IMR-90 (cell line): ENCODE data around the gene ZNF521. TPM values are rescaled to one million over a fixed set of nuclear protein-coding genes. Genes with fewer than 3 reads are reported as not detected.

ENCODE experiments used
- ATAC-seq: fragments of 200-7000 bp; cut with Tn5 transposase; 2 replicates; pipeline ENCODE4 v1.9.1; 2020; ENCODE audit warnings: low read depth, mild to moderate bottlenecking, moderate library complexity
- BruUV-seq: library from RNA; stranded (reverse); fragments of 400-500 nt; replicated peaks from 2 replicates; lab custom pipeline; 2021; lab: Mats Ljungman, UMichigan
- CTCF ChIA-PET: fragments of 300-600 bp; formaldehyde crosslinking; extraction: SDS; loops from one replicate; lab custom pipeline; 2021; ENCODE audit warnings: antibody characterized with exemption; lab: Yijun Ruan, JAX
- POLR2A ChIA-PET: fragments of 300-600 bp; sonication (Branson Sonifier 250); formaldehyde crosslinking; loops from one replicate; lab custom pipeline; 2022; ENCODE audit warnings: antibody characterized with exemption; ENCODE audit not compliant: unreplicated experiment; lab: Charles Lee
- DNase-seq: peaks from one replicate; pipeline ENCODE4 v3.0.0; 2013
- H2AFZ ChIP-seq: replicated peaks from 2 replicates; pipeline ENCODE3; 2013; ENCODE audit warnings: low read length, mild to moderate bottlenecking; ENCODE audit not compliant: poor library complexity
- H2AK5ac ChIP-seq: 2 replicates; pipeline ENCODE4 v1.6.1; 2013; ENCODE audit warnings: low read depth, low read length, inconsistent platforms
- H2AK9ac ChIP-seq: replicated peaks from 2 replicates; pipeline ENCODE3; 2013; ENCODE audit warnings: mild to moderate bottlenecking, low read depth, low read length, moderate library complexity; ENCODE audit not compliant: poor library complexity
- H2BK120ac ChIP-seq: 2 replicates; pipeline ENCODE4 v1.6.1; 2013; ENCODE audit warnings: low read depth, low read length, inconsistent platforms
- H2BK15ac ChIP-seq: 3 replicates; pipeline ENCODE4 v1.6.1; 2013; ENCODE audit warnings: low read depth, low read length, inconsistent platforms
- H2BK20ac ChIP-seq: 2 replicates; pipeline ENCODE4 v1.6.1; 2013; ENCODE audit warnings: low read depth, mild to moderate bottlenecking, inconsistent platforms, low read length, moderate library complexity
- H2BK5ac ChIP-seq: 2 replicates; pipeline ENCODE4 v1.6.1; 2013; ENCODE audit warnings: mild to moderate bottlenecking, low read depth, low read length, inconsistent platforms; ENCODE audit not compliant: poor library complexity, severe bottlenecking
- H3K14ac ChIP-seq: replicated peaks from 2 replicates; pipeline ENCODE4 v1.6.1; 2013; ENCODE audit warnings: low read depth, low read length, inconsistent platforms
- H3K18ac ChIP-seq: 2 replicates; pipeline ENCODE4 v1.6.1; 2013; ENCODE audit warnings: low read depth, low read length, control low read depth
- H3K23ac ChIP-seq: 2 replicates; pipeline ENCODE4 v1.6.1; 2013; ENCODE audit warnings: low read depth, low read length, inconsistent platforms
- H3K27ac ChIP-seq: 2 replicates; pipeline ENCODE4 v1.5.1; 2013; ENCODE audit warnings: mild to moderate bottlenecking, control low read depth, low read length; ENCODE audit not compliant: insufficient read depth
- H3K27me3 ChIP-seq: 2 replicates; pipeline ENCODE4 v1.6.1; 2013; ENCODE audit warnings: low read length; ENCODE audit not compliant: control insufficient read depth, insufficient read depth
- H3K36me3 ChIP-seq: 2 replicates; pipeline ENCODE4 v1.6.1; 2013; ENCODE audit warnings: low read length, mixed read lengths; ENCODE audit not compliant: control insufficient read depth, insufficient read depth
- H3K4ac ChIP-seq: 2 replicates; pipeline ENCODE4 v1.6.1; 2013; ENCODE audit warnings: low read depth, low read length, inconsistent platforms
- H3K4me1 ChIP-seq: 2 replicates; pipeline ENCODE4 v1.6.1; 2013; ENCODE audit warnings: low read length, mixed read lengths; ENCODE audit not compliant: control insufficient read depth, insufficient read depth
- H3K4me2 ChIP-seq: 2 replicates; pipeline ENCODE4 v1.6.1; 2013; ENCODE audit warnings: low read depth, mild to moderate bottlenecking, control low read depth, low read length, moderate library complexity
- H3K4me3 ChIP-seq: 2 replicates; pipeline ENCODE4 v1.5.1; 2013; ENCODE audit warnings: low read depth, mild to moderate bottlenecking, control low read depth, low read length, moderate library complexity; ENCODE audit not compliant: insufficient read depth
- H3K56ac ChIP-seq: 2 replicates; pipeline ENCODE4 v1.6.1; 2013; ENCODE audit warnings: low read length, inconsistent platforms; ENCODE audit not compliant: insufficient read depth; ENCODE audit errors: extremely low read depth
- H3K79me1 ChIP-seq, 2 experiments: 2 replicates each; pipeline ENCODE4 v1.6.1; 2013; ENCODE audit warnings: low read length in 2 of 2, inconsistent platforms in 1 of 2, low read depth in 1 of 2
- H3K9ac ChIP-seq: 2 replicates; pipeline ENCODE4 v1.6.1; 2013; ENCODE audit warnings: low read depth, low read length, control low read depth
- H3K9me1 ChIP-seq: 2 replicates; pipeline ENCODE4 v1.6.1; 2013; ENCODE audit warnings: low read length, inconsistent platforms; ENCODE audit not compliant: insufficient read depth
- H3K9me3 ChIP-seq: 2 replicates; pipeline ENCODE4 v1.6.1; 2013; ENCODE audit warnings: low read length; ENCODE audit not compliant: control insufficient read depth, insufficient read depth
- H4K20me1 ChIP-seq: 2 replicates; pipeline ENCODE4 v1.6.1; 2013; ENCODE audit warnings: low read length, inconsistent platforms; ENCODE audit not compliant: insufficient read depth
- H4K5ac ChIP-seq: 2 replicates; pipeline ENCODE4 v1.6.1; 2013; ENCODE audit warnings: mild to moderate bottlenecking, low read depth, low read length, control low read depth
- H4K8ac ChIP-seq, 2 experiments: 2 replicates each; pipeline ENCODE4 v1.6.1; 2013; ENCODE audit warnings: low read depth in 2 of 2, low read length in 2 of 2, control low read depth in 1 of 2, inconsistent platforms in 1 of 2
- H4K91ac ChIP-seq: 2 replicates; pipeline ENCODE4 v1.6.1; 2013; ENCODE audit warnings: low read depth, low read length, inconsistent platforms; ENCODE audit not compliant: insufficient read depth
- MAZ ChIP-seq: IDR thresholded peaks from 2 replicates; pipeline ENCODE4 v1.6.1; 2012; ENCODE audit warnings: low read depth, mild to moderate bottlenecking, low read length, improper control_type of control experiment, moderate library complexity, borderline replicate concordance
- RAD21 ChIP-seq: IDR thresholded peaks from 2 replicates; pipeline ENCODE4 v1.6.1; 2012; ENCODE audit warnings: low read length, improper control_type of control experiment
- RFX5 ChIP-seq: IDR thresholded peaks from 2 replicates; pipeline ENCODE4 v1.8.0; 2012; ENCODE audit warnings: low read depth, mild to moderate bottlenecking, low read length, moderate library complexity
- WGBS, 2 experiments: methylation state at CpG; one replicate each; pipeline versions ENCODE4 v1.1.5 to v1.1.7; 2013; ENCODE audit warnings: missing lambda C conversion rate in 2 of 2; ENCODE audit not compliant: insufficient read length in 1 of 2; ENCODE audit errors: extremely low coverage in 2 of 2; 5-methylcytosine and 5-hydroxymethylcytosine counted together
- dilution Hi-C: fragments of 300-500 bp; cut with HindIII; formaldehyde crosslinking; loops from one replicate; pipeline ENCODE4 v1.14.3; 2018; ENCODE audit warnings: low sequenced_read_pairs; ENCODE audit not compliant: unreplicated experiment
- in situ Hi-C: fragments of 300-500 bp; cut with MboI; formaldehyde crosslinking; loops from 3 replicates; pipeline ENCODE4 v1.14.3; 2019; ENCODE audit warnings: low sequenced_read_pairs, inconsistent platforms, mixed read lengths
- intact Hi-C: fragments of 100-400 bp; cut with micrococcal nuclease; formaldehyde crosslinking; loops from 2 replicates; pipeline ENCODE4 v1.10.0; 2022
- polyA plus RNA-seq, 3 experiments: library from polyadenylated mRNA; depleted of rRNA; stranded (reverse); fragments of >200 nt; gene quantifications; 2 replicates each; pipeline ENCODE4 v1.2.3, GENCODE V29; 2012; ENCODE audit warnings: low replicate concordance in 1 of 3
- total RNA-seq: library from RNA; depleted of rRNA; stranded (reverse); fragments of >200 nt; gene quantifications from 2 replicates; pipeline ENCODE4 v1.2.3, GENCODE V29; 2012
- TF ChIP-seq, protein P1 (sequence below): fragments of 150-350 bp; IDR thresholded peaks from 2 replicates; pipeline ENCODE4 v1.6.1; 2017; ENCODE audit warnings: mild to moderate bottlenecking, antibody characterized with exemption, low read length, low read depth

ZNF521 gene
- total and polyA plus RNA-seq, 2 of the 4 experiments (the other 2 are of a cell fraction): 21.5 to 59.3 TPM

- peak overlapping the region; percentile 92 for H3K27ac ChIP-seq
- in situ Hi-C loops: loop anchor here (10.0 to 25.0 kb wide), 2 partner anchors 475 to 487 kb away; no protein-coding TSS in a partner anchor
- ATAC-seq (peak; percentile 21; the same call in 1 of the 2 replicates), DNase-seq (peak; percentile 13)
- ChIA-PET POLR2A (no interaction called here), CTCF (no interaction called here)
- H3K4ac ChIP-seq: peak overlapping the region; percentile 92
- H3K36me3 ChIP-seq: no peaks in the 10 kb centered on the region
- H4K5ac ChIP-seq: peak overlapping the region; percentile 69; the same call in 1 of the 2 replicates
- no peak overlapping the region for H2AK5ac ChIP-seq
- H4K20me1 ChIP-seq: peaks cover 3% of the 10 kb centered on the region; the same call in 1 of the 2 replicates
- H3K56ac ChIP-seq: peak overlapping the region; percentile 89; the same call in 1 of the 2 replicates
- H3K9ac ChIP-seq: peak overlapping the region; percentile 96
- H2BK120ac ChIP-seq: peak overlapping the region; percentile 88
- no peaks in the 10 kb centered on the region for H3K9me1 ChIP-seq
- H3K23ac ChIP-seq: peak overlapping the region; percentile 98; the same call in 1 of the 2 replicates
- peak overlapping the region; percentile 97 for H3K14ac ChIP-seq
- peaks cover 19 to 20% of the 10 kb centered on the region in 2 experiments for H3K79me1 ChIP-seq
- no CpG with 5 or more reads among the region's 64 CpGs for WGBS, 2 experiments
- no peaks in the 10 kb centered on the region for H3K9me3 ChIP-seq
- peak overlapping the region; percentile 82 for H3K18ac ChIP-seq
- H3K4me2 ChIP-seq: peak overlapping the region; percentile 61
- no peaks in the 10 kb centered on the region for H3K27me3 ChIP-seq
- no peak overlapping the region for H2BK20ac ChIP-seq
- peaks cover 4% of the 10 kb centered on the region; the same call in 1 of the 2 replicates for H3K4me1 ChIP-seq
- peak overlapping the region; percentile 72 for H2AFZ ChIP-seq
- H2BK15ac ChIP-seq: peak overlapping the region; percentile 95; the same call in 1 of the 3 replicates
- peak overlapping the region; percentile 49 to 96 for H4K8ac ChIP-seq
- H4K91ac ChIP-seq: peak overlapping the region; percentile 90
- peak overlapping the region; percentile 94 for H2AK9ac ChIP-seq
- TF ChIP-seq RAD21 (no peak), RFX5 (no peak), MAZ (0 out of 2 replicates have a peak, but pooled peaks have one; percentile 3)
- TF ChIP-seq, protein P1, sequence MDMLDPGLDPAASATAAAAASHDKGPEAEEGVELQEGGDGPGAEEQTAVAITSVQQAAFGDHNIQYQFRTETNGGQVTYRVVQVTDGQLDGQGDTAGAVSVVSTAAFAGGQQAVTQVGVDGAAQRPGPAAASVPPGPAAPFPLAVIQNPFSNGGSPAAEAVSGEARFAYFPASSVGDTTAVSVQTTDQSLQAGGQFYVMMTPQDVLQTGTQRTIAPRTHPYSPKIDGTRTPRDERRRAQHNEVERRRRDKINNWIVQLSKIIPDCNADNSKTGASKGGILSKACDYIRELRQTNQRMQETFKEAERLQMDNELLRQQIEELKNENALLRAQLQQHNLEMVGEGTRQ: peak; percentile 71
- no TSS peak for BruUV-seq
- dilution Hi-C loops: no loop called here
- peak overlapping the region; percentile 94 for H2BK5ac ChIP-seq
- H3K4me3 ChIP-seq: peak overlapping the region; percentile 97
- intact Hi-C loops: loop anchor here (2.0 to 10.0 kb wide), 8 partner anchors 51 to 745 kb away; no protein-coding TSS in a partner anchor
Measured at GRCh38 chr18:25349926-25350487, 2.0 kb downstream of the ZNF521 start.
